PC-3 (cell line): ENCODE measurements around the gene TNFSF10. TPM values are rescaled to one million over a fixed set of nuclear protein-coding genes. Genes with fewer than 3 reads are reported as not detected.

Experiments
- ATAC-seq: fragments of 200-7000 bp; cut with Tn5 transposase; 2 replicates; pipeline ENCODE4 v1.9.1; 2020; ENCODE audit warnings: mild to moderate bottlenecking, moderate library complexity
- BruUV-seq: library from RNA; stranded (reverse); fragments of 400-500 nt; replicated peaks from 2 replicates; lab custom pipeline; 2021; lab: Mats Ljungman, UMichigan
- CTCF ChIA-PET: fragments of 300-600 bp; sonication (Branson Sonifier 250); formaldehyde crosslinking; loops from one replicate; lab custom pipeline; 2022; ENCODE audit warnings: antibody characterized with exemption; lab: Charles Lee
- POLR2A ChIA-PET: fragments of 300-600 bp; sonication (Branson Sonifier 250); formaldehyde crosslinking; loops from one replicate; lab custom pipeline; 2022; ENCODE audit warnings: antibody characterized with exemption; ENCODE audit not compliant: unreplicated experiment; lab: Charles Lee
- DNase-seq: peaks from one replicate; pipeline ENCODE4 v3.0.0-alpha.2; 2015
- H2AFZ ChIP-seq: fragments of 300-600 bp; sonication (generic); 2 replicates; pipeline ENCODE4 v1.6.0; 2016; ENCODE audit warnings: antibody characterized with exemption, low read length
- H3F3A ChIP-seq: fragments of 300-600 bp; sonication (generic); one replicate; pipeline ENCODE4 v1.6.0; 2017; ENCODE audit warnings: antibody characterized with exemption, low read length, control low read depth, mild to moderate bottlenecking; ENCODE audit not compliant: unreplicated experiment
- H3K27ac ChIP-seq: fragments of 300-600 bp; sonication (generic); 2 replicates; pipeline ENCODE4 v1.5.1; 2016; ENCODE audit warnings: mild to moderate bottlenecking, low read length
- H3K27me3 ChIP-seq: fragments of 300-600 bp; sonication (generic); 2 replicates; pipeline ENCODE4 v1.6.1; 2016; ENCODE audit warnings: low read length, mixed read lengths
- H3K36me3 ChIP-seq: fragments of 300-600 bp; sonication (generic); 2 replicates; pipeline ENCODE4 v1.6.1; 2016; ENCODE audit warnings: low read depth, mixed run types, low read length, mixed read lengths
- H3K4me1 ChIP-seq: fragments of 300-600 bp; sonication (generic); 2 replicates; pipeline ENCODE4 v1.5.1; 2016; ENCODE audit warnings: low read length; ENCODE audit not compliant: insufficient read depth
- H3K4me2 ChIP-seq: fragments of 300-600 bp; sonication (generic); 2 replicates; pipeline ENCODE4 v1.6.0; 2016; ENCODE audit warnings: low read length
- H3K4me3 ChIP-seq: fragments of 300-600 bp; sonication (generic); 2 replicates; pipeline ENCODE4 v1.5.1; 2016; ENCODE audit warnings: mild to moderate bottlenecking, low read length, mixed read lengths
- H3K79me2 ChIP-seq: fragments of 300-600 bp; sonication (generic); 2 replicates; pipeline ENCODE4 v1.6.1; 2017; ENCODE audit warnings: low read length, mixed read lengths
- H3K9ac ChIP-seq: fragments of 300-600 bp; sonication (generic); 2 replicates; pipeline ENCODE4 v1.6.0; 2016; ENCODE audit warnings: mild to moderate bottlenecking, low read length
- H3K9me2 ChIP-seq: fragments of 300-600 bp; sonication (generic); replicated peaks from 2 replicates; pipeline ENCODE4 v1.6.1; 2016; ENCODE audit warnings: mixed run types, low read length, mixed read lengths
- H3K9me3 ChIP-seq: fragments of 300-600 bp; sonication (generic); 2 replicates; pipeline ENCODE4 v1.6.1; 2016; ENCODE audit warnings: low read length, mixed read lengths
- H4K20me1 ChIP-seq: fragments of 300-600 bp; sonication (generic); 2 replicates; pipeline ENCODE4 v1.6.1; 2016; ENCODE audit warnings: low read length, mixed read lengths
- EZH2 ChIP-seq: fragments of 300-600 bp; sonication (generic); IDR thresholded peaks from one replicate; pipeline ENCODE4 v1.6.1; 2017; ENCODE audit warnings: antibody characterized with exemption, mild to moderate bottlenecking, low read length; ENCODE audit not compliant: unreplicated experiment
- EZH2phosphoT487 ChIP-seq: fragments of 300-600 bp; sonication (generic); IDR thresholded peaks from 2 replicates; pipeline ENCODE4 v1.6.1; 2018; ENCODE audit warnings: mild to moderate bottlenecking, antibody characterized with exemption, low read length, borderline replicate concordance
- intact Hi-C: fragments of 100-400 bp; cut with micrococcal nuclease; formaldehyde crosslinking; loops from 2 replicates; pipeline ENCODE4 v1.9.0; 2023
- total RNA-seq: library from RNA; depleted of rRNA; stranded (reverse); fragments of >200 nt; gene quantifications from 2 replicates; pipeline ENCODE4 v1.2.3, GENCODE V29; 2014
- TF ChIP-seq, protein P1 (sequence below): fragments of 300-600 bp; sonication (generic); conservative IDR thresholded peaks from 2 replicates; pipeline ENCODE4 v1.5.1; 2017; ENCODE audit warnings: antibody characterized with exemption, low read depth, mild to moderate bottlenecking, low read length

TNFSF10 gene
- total RNA-seq, 1 experiment from 2014 or later = 0.58 TPM

- CTCF ChIA-PET = no interaction called here
- DNase-seq (no peak), ATAC-seq (no peak)
- Histone ChIP-seq H3K4me3 (no peak overlapping the region), H3F3A (no peaks in the 10 kb centered on the region), H3K27me3 (no peaks in the 10 kb centered on the region), H2AFZ (no peak overlapping the region), H3K4me1 (peaks cover 13% of the 10 kb centered on the region), H3K79me2 (no peaks in the 10 kb centered on the region), H3K9me2 (no peaks in the 10 kb centered on the region), H3K9ac (no peak overlapping the region), H3K9me3 (no peaks in the 10 kb centered on the region), H3K36me3 (no peaks in the 10 kb centered on the region), H3K27ac (no peak overlapping the region), H3K4me2 (no peak overlapping the region), H4K20me1 (no peaks in the 10 kb centered on the region)
- no peak for TF ChIP-seq EZH2
- TF ChIP-seq, protein P1, sequence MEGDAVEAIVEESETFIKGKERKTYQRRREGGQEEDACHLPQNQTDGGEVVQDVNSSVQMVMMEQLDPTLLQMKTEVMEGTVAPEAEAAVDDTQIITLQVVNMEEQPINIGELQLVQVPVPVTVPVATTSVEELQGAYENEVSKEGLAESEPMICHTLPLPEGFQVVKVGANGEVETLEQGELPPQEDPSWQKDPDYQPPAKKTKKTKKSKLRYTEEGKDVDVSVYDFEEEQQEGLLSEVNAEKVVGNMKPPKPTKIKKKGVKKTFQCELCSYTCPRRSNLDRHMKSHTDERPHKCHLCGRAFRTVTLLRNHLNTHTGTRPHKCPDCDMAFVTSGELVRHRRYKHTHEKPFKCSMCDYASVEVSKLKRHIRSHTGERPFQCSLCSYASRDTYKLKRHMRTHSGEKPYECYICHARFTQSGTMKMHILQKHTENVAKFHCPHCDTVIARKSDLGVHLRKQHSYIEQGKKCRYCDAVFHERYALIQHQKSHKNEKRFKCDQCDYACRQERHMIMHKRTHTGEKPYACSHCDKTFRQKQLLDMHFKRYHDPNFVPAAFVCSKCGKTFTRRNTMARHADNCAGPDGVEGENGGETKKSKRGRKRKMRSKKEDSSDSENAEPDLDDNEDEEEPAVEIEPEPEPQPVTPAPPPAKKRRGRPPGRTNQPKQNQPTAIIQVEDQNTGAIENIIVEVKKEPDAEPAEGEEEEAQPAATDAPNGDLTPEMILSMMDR = no peak
- TF ChIP-seq EZH2phosphoT487 = no peak
- POLR2A ChIA-PET = no interaction called here
- intact Hi-C loops = no loop called here
- BruUV-seq = no TSS peak
These were observed 19.8 kb upstream of the TNFSF10 start for GRCh38 chr3:172542999-172543398.

GRCh38 chr3:172541945-172542488 lies 18.8 kb upstream of the TNFSF10 start:
- Histone ChIP-seq H3K9me2 (no peaks in the 10 kb centered on the region), H3K4me1 (peaks cover 13% of the 10 kb centered on the region), H2AFZ (no peak overlapping the region), H3K27ac (no peak overlapping the region), H3K4me3 (no peak overlapping the region), H4K20me1 (no peaks in the 10 kb centered on the region), H3K27me3 (no peaks in the 10 kb centered on the region), H3K4me2 (no peak overlapping the region), H3K79me2 (no peaks in the 10 kb centered on the region), H3K36me3 (no peaks in the 10 kb centered on the region), H3K9me3 (no peaks in the 10 kb centered on the region), H3F3A (no peaks in the 10 kb centered on the region), H3K9ac (no peak overlapping the region)
- no peak for DNase-seq
- intact Hi-C loops = loop anchor here (2.0 kb wide), 1 partner anchor 25 kb away; no protein-coding TSS in a partner anchor
- no peak for ATAC-seq
- BruUV-seq = no TSS peak
- ChIA-PET CTCF (no interaction called here), POLR2A (no interaction called here)
- TF ChIP-seq, protein P1 = no peak
- TF ChIP-seq EZH2 (no peak), EZH2phosphoT487 (no peak)

GRCh38 chr3:172540049-172540448 lies 16.8 kb upstream of the TNFSF10 start:
- ChIA-PET CTCF (interaction anchor here (0.7 kb wide), 1 partner anchor 127 kb away, joined by 4 read pairs; no protein-coding TSS in a partner anchor), POLR2A (no interaction called here)
- ATAC-seq = no peak; the same call in 1 of the 2 replicates
- Histone ChIP-seq H3K36me3 (no peaks in the 10 kb centered on the region), H4K20me1 (no peaks in the 10 kb centered on the region), H3K4me1 (peaks cover 3% of the 10 kb centered on the region; the same call in 1 of the 2 replicates), H3K9me3 (no peaks in the 10 kb centered on the region), H3F3A (no peaks in the 10 kb centered on the region), H3K9me2 (no peaks in the 10 kb centered on the region), H3K4me3 (no peak overlapping the region), H3K9ac (no peak overlapping the region), H2AFZ (no peak overlapping the region), H3K79me2 (no peaks in the 10 kb centered on the region), H3K4me2 (no peak overlapping the region), H3K27ac (no peak overlapping the region), H3K27me3 (no peaks in the 10 kb centered on the region)
- intact Hi-C loops = loop anchor here (2.0 kb wide), 1 partner anchor 23 kb away; no protein-coding TSS in a partner anchor
- TF ChIP-seq EZH2phosphoT487 (no peak), EZH2 (no peak)
- TF ChIP-seq, protein P1 = no peak
- no TSS peak for BruUV-seq
- no peak for DNase-seq
